Caco-2 (cell line): ENCODE data around the gene OR51I1. TPM values are rescaled to one million over a fixed set of nuclear protein-coding genes. Genes with fewer than 3 reads are reported as not detected.

ENCODE experiments used
- BruUV-seq: library from RNA; stranded (reverse); fragments of 400-500 nt; replicated peaks from 2 replicates; lab custom pipeline; 2021; lab: Mats Ljungman, UMichigan
- CTCF ChIA-PET: fragments of 300-600 bp; sonication (Branson Sonifier 250); formaldehyde crosslinking; loops from one replicate; lab custom pipeline; 2022; ENCODE audit warnings: antibody characterized with exemption; lab: Charles Lee
- POLR2A ChIA-PET: fragments of 300-600 bp; sonication (Branson Sonifier 250); formaldehyde crosslinking; loops from one replicate; lab custom pipeline; 2022; ENCODE audit warnings: antibody characterized with exemption; lab: Charles Lee
- DNase-seq, 2 experiments: peaks; one replicate each; pipeline versions ENCODE4 v3.0.0 to v3.0.0-alpha.2; 2020 to 2022
- H3K27me3 ChIP-seq: replicated peaks from 2 replicates; pipeline ENCODE4 v1.6.0; 2011; ENCODE audit warnings: low read length; ENCODE audit not compliant: control insufficient read depth, insufficient read depth
- H3K36me3 ChIP-seq: 2 replicates; pipeline ENCODE4 v1.5.1; 2011; ENCODE audit warnings: low read length; ENCODE audit not compliant: control insufficient read depth, insufficient read depth
- H3K4me1 ChIP-seq: fragments of 250-450 bp; sonication (Bioruptor Pico); 2 replicates; pipeline ENCODE4 v1.5.1; 2020; ENCODE audit warnings: mild to moderate bottlenecking
- H3K4me3 ChIP-seq: 2 replicates; pipeline ENCODE4 v1.5.1; 2011; ENCODE audit warnings: low read depth, mild to moderate bottlenecking, control low read depth, low read length
- H3K9me3 ChIP-seq: fragments of 250-450 bp; sonication (Bioruptor Pico); 2 replicates; pipeline ENCODE4 v1.5.1; 2020; ENCODE audit warnings: mild to moderate bottlenecking, moderate library complexity
- H3K27ac Mint-ChIP-seq: one replicate; pipeline ENCODE4 v1.8.0; 2022; ENCODE audit warnings: mixed read lengths; ENCODE audit not compliant: unreplicated experiment
- H3K27me3 Mint-ChIP-seq: one replicate; pipeline ENCODE4 v1.8.0; 2022; ENCODE audit warnings: mixed read lengths; ENCODE audit not compliant: insufficient read depth, unreplicated experiment
- H3K36me3 Mint-ChIP-seq: one replicate; pipeline ENCODE4 v1.8.0; 2022; ENCODE audit warnings: mild to moderate bottlenecking, mixed read lengths; ENCODE audit not compliant: insufficient read depth, unreplicated experiment
- H3K4me1 Mint-ChIP-seq: one replicate; pipeline ENCODE4 v1.8.0; 2022; ENCODE audit warnings: low read depth, mixed read lengths; ENCODE audit not compliant: unreplicated experiment
- H3K4me3 Mint-ChIP-seq: one replicate; pipeline ENCODE4 v1.8.0; 2022; ENCODE audit warnings: mild to moderate bottlenecking, moderate library complexity, mixed read lengths; ENCODE audit not compliant: unreplicated experiment
- H3K9me3 Mint-ChIP-seq: one replicate; pipeline ENCODE4 v1.8.0; 2022; ENCODE audit warnings: mixed read lengths; ENCODE audit not compliant: unreplicated experiment
- CTCF ChIP-seq, 2 experiments: fragments of 200-600 bp in 1 of 2; IDR thresholded peaks; 1 replicate in 1 of 2; 2 replicates in 1 of 2; pipeline versions ENCODE4 v1.5.1 to v1.8.0; 2011 to 2022; ENCODE audit warnings: antibody characterized with exemption in 1 of 2, control low read depth in 1 of 2, inconsistent platforms in 1 of 2, low read depth in 1 of 2, low read length in 1 of 2, mild to moderate bottlenecking in 1 of 2, moderate library complexity in 1 of 2; ENCODE audit not compliant: insufficient read depth in 1 of 2, severe bottlenecking in 1 of 2, unreplicated experiment in 1 of 2
- intact Hi-C: fragments of 100-400 bp; cut with micrococcal nuclease; formaldehyde crosslinking; loops from one replicate; pipeline ENCODE4 v1.10.0; 2022; ENCODE audit not compliant: unreplicated experiment
- total RNA-seq: library from RNA; stranded (reverse); gene quantifications from 2 replicates; pipeline ENCODE4 v1.2.3, GENCODE V29; 2022

Gene OR51I1
- total RNA-seq, 1 experiment from 2014 or later = not detected

GRCh38 chr11:5394091-5394490 lies 47.2 kb downstream of the OR51I1 start:
- intact Hi-C loops = no loop called here
- Mint-ChIP-seq H3K27ac (no peak overlapping the region), H3K9me3 (no peaks in the 10 kb centered on the region), H3K4me1 (no peaks in the 10 kb centered on the region), H3K27me3 (peaks cover 7% of the 10 kb centered on the region), H3K36me3 (no peaks in the 10 kb centered on the region), H3K4me3 (no peak overlapping the region)
- Histone ChIP-seq H3K36me3 (no peaks in the 10 kb centered on the region), H3K4me1 (no peaks in the 10 kb centered on the region), H3K9me3 (no peaks in the 10 kb centered on the region), H3K27me3 (no peaks in the 10 kb centered on the region), H3K4me3 (no peak overlapping the region)
- POLR2A ChIA-PET = no interaction called here
- DNase-seq = no peak
- CTCF ChIA-PET = no interaction called here
- no peak for TF ChIP-seq CTCF (IDR thresholded peaks at IDR 0.05; ENCODE audit: insufficient read depth in 1 of 2, low read depth in 1 of 2, low read length in 1 of 2, severe bottlenecking in 1 of 2, unreplicated experiment in 1 of 2)
- no TSS peak for BruUV-seq

Other genes with a start within 250 kb of the OR51I1 start
- gene OR51V1, start 240.8 kb downstream of the OR51I1 start, total RNA-seq = not detected in 2 replicates
- not detected in 2 replicates for gene HBB, start 214.4 kb downstream of the OR51I1 start, total RNA-seq
- not detected in 2 replicates for gene HBD, start 207.0 kb downstream of the OR51I1 start, total RNA-seq
- not detected in 2 replicates for gene HBG1, start 191.7 kb downstream of the OR51I1 start, total RNA-seq
- not detected in 2 replicates for gene HBG2, start 186.7 kb downstream of the OR51I1 start, total RNA-seq
- not detected in 2 replicates for gene HBE1, start 171.6 kb downstream of the OR51I1 start, total RNA-seq
- not detected in 2 replicates for gene OR51B4, start 139.6 kb downstream of the OR51I1 start, total RNA-seq
- gene OR51B2, start 117.2 kb downstream of the OR51I1 start, total RNA-seq = not detected in 2 replicates
- gene OR51B5, start 98.0 kb downstream of the OR51I1 start, total RNA-seq = not detected in 2 replicates
- gene OR51B6, start 90.0 kb downstream of the OR51I1 start, total RNA-seq = not detected in 2 replicates
- not detected in 2 replicates for gene OR51M1, start 57.7 kb downstream of the OR51I1 start, total RNA-seq
- gene OR51Q1, start 19.4 kb downstream of the OR51I1 start, total RNA-seq = not detected in 2 replicates
- gene OR51I2, start 7.8 kb upstream of the OR51I1 start, total RNA-seq = not detected in 2 replicates
- gene OR52D1, start 47.2 kb upstream of the OR51I1 start, total RNA-seq = not detected in 2 replicates
- not detected in 2 replicates for gene UBQLN3, start 68.4 kb upstream of the OR51I1 start, total RNA-seq
- not detected in 2 replicates for gene UBQLNL, start 75.2 kb upstream of the OR51I1 start, total RNA-seq
- not detected in 2 replicates for gene OR52H1, start 107.0 kb upstream of the OR51I1 start, total RNA-seq
- gene OR52B6, start 139.4 kb upstream of the OR51I1 start, total RNA-seq = not detected in 2 replicates
- 0.43 and 0.53 TPM in 2 replicates for gene TRIM6, start 155.1 kb upstream of the OR51I1 start, total RNA-seq
- 4.3 and 4.7 TPM in 2 replicates for gene TRIM34, start 183.5 kb upstream of the OR51I1 start, total RNA-seq
- gene TRIM5, start 243.6 kb upstream of the OR51I1 start, total RNA-seq = 21.9 and 25.2 TPM in 2 replicates
- gene TRIM22, start 248.3 kb upstream of the OR51I1 start, total RNA-seq = 0.58 TPM in 1 of 2 replicates, not detected in the other